Measurements from ENCODE around the gene FOXN3.

Gene FOXN3

DNA sequence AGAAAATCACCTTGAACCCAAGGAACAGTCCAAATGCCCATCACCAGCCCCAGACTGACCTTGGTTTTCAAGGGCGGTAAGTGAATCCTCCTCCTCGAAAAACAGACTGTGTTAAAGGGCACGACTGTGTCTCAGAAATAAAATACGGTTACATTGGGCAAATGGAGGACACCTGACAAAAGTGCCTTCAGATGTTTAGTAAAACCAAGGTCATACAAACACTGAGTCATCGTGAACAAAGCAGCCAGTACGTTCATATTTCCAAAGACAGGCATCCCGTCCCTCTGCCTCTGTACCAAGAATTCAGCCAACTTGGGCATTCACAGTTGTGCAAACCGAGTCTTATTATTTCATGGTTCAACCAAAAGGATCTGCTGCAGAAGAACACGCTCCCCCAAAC, 25.9 kb downstream of the FOXN3 start:
- no peak overlapping the region for H3K4me3 Mint-ChIP-seq
- no peak overlapping the region for H3K27ac Mint-ChIP-seq
- H3K9me3 Mint-ChIP-seq: no peaks in the 10 kb centered on the region
- H3K36me3 Mint-ChIP-seq (ENCODE audit: low read depth): peaks cover 49% of the 10 kb centered on the region
- no peaks in the 10 kb centered on the region for H3K27me3 Mint-ChIP-seq
- peaks cover 72% of the 10 kb centered on the region for H3K4me1 Mint-ChIP-seq (ENCODE audit: low read depth)
- DNase-seq: no peak

DNA sequence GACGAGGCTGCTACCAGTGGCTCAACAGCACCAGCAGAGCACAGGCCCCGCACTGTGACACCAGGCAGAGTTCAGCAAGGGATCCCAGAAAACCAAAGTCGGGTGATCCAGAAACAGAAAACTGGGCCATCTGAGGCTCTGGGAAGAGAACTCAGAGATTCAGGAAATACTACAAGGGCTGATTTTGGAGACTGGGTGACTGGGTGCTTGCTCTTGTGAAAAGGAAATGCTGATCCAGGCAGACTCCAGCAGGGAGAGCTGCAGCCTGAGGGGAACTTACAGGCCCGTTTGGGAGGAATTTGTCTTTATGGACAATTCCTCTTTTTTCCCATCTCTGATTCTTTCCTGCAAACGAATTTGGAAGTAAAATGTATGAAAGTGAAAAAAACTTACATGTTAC, 28.2 kb downstream of the FOXN3 start:
- Mint-ChIP-seq H3K27ac (no peak overlapping the region), H3K4me3 (no peak overlapping the region), H3K9me3 (no peaks in the 10 kb centered on the region), H3K4me1 (ENCODE audit: low read depth) (peaks cover 67% of the 10 kb centered on the region), H3K36me3 (ENCODE audit: low read depth) (peaks cover 59% of the 10 kb centered on the region), H3K27me3 (no peaks in the 10 kb centered on the region)
- no peak for DNase-seq

DNA sequence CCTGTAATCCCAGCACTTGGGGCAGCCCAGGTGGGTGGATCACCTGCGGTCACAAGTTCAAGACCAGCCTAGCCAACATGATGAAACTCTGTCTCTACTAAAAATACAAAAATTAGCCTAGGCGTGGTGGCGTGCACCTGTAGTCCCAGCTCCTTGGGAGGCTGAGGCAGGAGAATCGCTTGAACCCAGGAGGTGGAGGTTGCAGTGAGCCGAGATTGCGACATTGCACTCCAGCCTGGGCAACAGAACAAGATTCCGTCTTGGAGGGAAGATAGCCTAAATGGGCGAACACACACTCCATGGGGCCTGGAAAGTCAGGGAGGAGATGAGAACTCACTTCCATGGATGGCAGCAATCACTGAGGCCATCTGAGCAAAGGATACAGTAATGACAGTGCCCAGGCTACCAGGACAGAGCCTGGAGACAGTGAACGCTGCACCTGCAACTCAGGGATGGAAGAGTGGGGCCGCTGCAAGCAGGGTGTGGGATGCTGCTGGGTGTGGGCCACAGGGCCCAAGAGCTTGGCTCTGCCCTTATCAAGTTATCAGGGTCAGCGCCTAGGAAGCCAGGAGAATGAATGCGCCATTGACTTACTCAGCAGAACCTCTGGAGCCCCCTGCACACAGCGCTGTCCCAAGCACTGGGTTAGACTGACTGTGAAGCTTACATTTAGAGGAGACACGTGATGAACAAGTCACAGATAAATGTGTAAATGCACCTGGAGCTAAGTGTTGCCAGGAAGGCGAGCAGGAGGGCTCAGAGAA, 28.9 kb downstream of the FOXN3 start:
- Mint-ChIP-seq H3K36me3 (ENCODE audit: low read depth) (peaks cover 59% of the 10 kb centered on the region), H3K27ac (peak overlapping the region; percentile 33), H3K4me1 (ENCODE audit: low read depth) (peaks cover 64% of the 10 kb centered on the region), H3K4me3 (no peak overlapping the region), H3K27me3 (no peaks in the 10 kb centered on the region), H3K9me3 (no peaks in the 10 kb centered on the region)
- DNase-seq: peak; percentile 3

DNA sequence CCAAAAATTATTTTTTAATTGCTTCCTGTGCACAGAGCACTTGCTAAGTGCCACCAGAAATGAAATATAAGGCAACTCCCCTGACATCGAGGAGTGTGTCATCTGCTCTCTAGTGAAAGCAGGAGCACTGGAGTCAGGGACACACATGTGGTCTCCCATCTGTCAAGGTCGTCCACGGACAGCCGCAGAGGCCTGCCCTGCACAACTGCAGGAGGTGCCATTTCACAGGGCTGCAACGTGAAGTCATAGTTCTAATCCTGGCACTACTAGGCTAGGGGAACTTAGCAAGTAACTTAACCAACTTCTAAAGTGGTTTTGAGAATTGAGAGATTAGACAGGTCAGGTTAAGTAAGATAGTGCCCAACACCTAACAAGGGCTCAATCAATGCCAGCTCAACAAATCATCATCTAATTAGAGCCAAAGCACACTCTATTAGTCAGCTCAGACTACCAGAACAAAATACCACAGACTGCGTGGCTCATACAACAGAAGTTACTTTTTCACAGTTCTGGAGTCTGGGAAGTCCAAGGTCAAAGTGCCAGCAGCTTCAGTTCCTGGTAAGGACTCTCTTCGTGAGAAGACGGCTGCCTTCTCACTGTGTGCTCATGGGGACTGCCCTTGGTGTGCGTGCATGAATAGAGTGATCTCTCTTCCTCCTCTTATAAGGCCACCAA, 30.7 kb downstream of the FOXN3 start:
- peak overlapping the region; percentile 69 for H3K27ac Mint-ChIP-seq
- H3K4me3 Mint-ChIP-seq: no peak overlapping the region
- peaks cover 2% of the 10 kb centered on the region for H3K9me3 Mint-ChIP-seq
- peaks cover 67% of the 10 kb centered on the region for H3K36me3 Mint-ChIP-seq (ENCODE audit: low read depth)
- no peaks in the 10 kb centered on the region for H3K27me3 Mint-ChIP-seq
- H3K4me1 Mint-ChIP-seq (ENCODE audit: low read depth): peaks cover 65% of the 10 kb centered on the region
- DNase-seq: no peak

DNA sequence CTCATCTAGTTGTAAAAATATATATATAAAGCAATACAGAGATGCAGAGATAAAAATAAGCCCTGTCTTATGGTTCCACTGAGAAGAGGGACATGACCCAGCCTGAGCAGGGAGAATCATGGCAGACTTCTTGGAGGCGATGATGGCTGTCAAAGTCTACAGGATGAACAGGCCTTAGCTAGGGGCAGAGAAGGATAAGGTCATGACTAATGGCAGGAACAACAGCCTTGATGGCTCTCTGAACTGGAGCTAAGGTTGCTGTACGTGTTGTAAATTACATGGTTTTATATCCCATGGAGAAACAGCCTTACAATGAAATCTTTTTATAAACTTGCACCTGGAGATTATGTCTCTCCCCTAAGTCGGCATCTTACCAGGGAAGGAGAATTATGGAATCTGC, 32.4 kb downstream of the FOXN3 start:
- Mint-ChIP-seq H3K27me3 (no peaks in the 10 kb centered on the region), H3K4me3 (no peak overlapping the region), H3K4me1 (ENCODE audit: low read depth) (peaks cover 57% of the 10 kb centered on the region), H3K9me3 (peaks cover 10% of the 10 kb centered on the region), H3K36me3 (ENCODE audit: low read depth) (peaks cover 79% of the 10 kb centered on the region), H3K27ac (no peak overlapping the region)
- DNase-seq: no peak

DNA sequence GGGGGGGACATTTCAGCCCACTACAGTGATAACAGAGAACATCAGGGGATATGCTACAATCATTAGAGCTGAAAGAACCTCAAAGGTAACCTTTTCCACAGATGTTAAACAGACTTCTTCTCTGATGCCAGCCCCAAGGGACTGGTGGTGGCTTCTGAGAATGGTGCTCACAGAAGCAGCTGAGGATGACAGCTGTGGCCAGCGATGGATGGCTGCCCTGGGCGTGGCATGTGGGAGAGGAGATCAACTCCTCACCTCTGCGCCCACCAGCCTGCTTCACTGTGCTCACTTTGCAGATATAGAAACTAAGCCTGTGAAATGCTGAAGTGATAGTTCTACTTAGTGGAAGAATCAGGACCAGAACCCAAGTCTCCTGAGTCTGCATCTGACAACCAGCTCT, 33.0 kb downstream of the FOXN3 start:
- H3K27ac Mint-ChIP-seq: no peak overlapping the region
- peaks cover 10% of the 10 kb centered on the region for H3K9me3 Mint-ChIP-seq
- H3K27me3 Mint-ChIP-seq: no peaks in the 10 kb centered on the region
- no peak for DNase-seq
- peaks cover 77% of the 10 kb centered on the region for H3K36me3 Mint-ChIP-seq (ENCODE audit: low read depth)
- H3K4me1 Mint-ChIP-seq (ENCODE audit: low read depth): peaks cover 54% of the 10 kb centered on the region
- H3K4me3 Mint-ChIP-seq: no peak overlapping the region

DNA sequence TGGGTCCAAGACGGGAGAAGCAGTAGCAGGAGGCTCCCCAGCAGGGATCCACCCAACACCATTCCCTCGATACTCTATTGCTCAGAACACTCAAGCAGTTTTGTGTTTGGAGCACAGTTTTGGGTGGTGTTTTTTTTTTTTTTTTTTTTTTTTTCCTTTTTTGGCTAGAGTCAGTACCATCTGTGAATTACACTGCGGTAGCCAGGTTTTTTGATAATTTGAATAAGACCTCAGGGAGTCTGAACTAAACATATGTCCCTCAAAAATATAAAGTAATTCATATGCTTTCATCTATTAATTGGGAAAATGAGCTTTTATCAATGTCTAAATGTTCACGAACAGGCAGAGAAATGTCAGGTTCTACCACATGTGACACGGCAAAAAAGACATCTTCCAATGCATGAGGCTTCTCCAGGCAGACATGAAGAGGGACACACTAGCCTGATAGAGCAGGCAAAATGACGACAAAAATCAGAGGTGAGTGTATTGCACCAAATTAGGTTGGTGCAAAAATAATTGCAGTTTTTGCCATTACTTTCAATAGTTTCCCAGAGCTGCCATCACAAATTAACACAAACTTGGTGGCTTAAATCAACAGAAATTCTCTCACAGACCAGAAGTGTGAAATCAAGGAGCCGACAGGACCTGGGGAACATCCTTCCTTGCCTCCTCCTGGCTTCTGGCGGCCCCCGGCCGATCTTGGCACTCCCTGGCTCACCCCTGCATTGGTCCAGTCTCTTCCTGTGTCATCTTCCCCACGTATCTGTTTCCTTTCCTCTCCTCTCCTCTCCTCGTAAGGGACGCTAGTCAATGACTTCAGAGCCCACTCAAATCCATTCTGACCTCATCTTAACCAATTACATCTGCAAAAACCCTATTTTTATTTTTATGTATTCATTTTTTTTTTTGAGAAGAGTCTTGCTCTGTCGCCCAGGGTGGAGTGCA, 33.9 kb downstream of the FOXN3 start:
- H3K27ac Mint-ChIP-seq: peak overlapping the region; percentile 58
- peaks cover 77% of the 10 kb centered on the region for H3K36me3 Mint-ChIP-seq (ENCODE audit: low read depth)
- no peak for DNase-seq
- H3K9me3 Mint-ChIP-seq: peaks cover 11% of the 10 kb centered on the region
- no peaks in the 10 kb centered on the region for H3K27me3 Mint-ChIP-seq
- H3K4me3 Mint-ChIP-seq: no peak overlapping the region
- peaks cover 57% of the 10 kb centered on the region for H3K4me1 Mint-ChIP-seq (ENCODE audit: low read depth)

DNA sequence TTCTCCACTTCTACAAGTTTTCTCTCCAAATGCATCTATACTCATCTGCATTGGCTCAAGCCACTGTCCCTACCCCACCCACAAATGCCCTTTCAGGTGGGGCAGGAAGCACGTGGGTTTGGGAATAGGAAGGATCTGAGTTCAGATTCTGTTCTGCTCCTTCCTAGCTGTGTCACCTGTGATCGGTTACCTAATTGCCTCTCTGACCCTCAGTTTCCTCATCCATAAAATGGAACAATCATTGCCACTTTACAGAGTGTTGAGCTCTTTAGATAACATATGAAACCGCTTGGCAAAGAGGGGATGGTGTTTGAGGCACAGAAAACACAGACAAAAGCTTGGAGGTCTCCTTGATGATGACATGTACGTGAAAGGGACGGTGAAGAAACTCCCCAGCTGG, 34.5 kb downstream of the FOXN3 start:
- no peak overlapping the region for H3K4me3 Mint-ChIP-seq
- peaks cover 11% of the 10 kb centered on the region for H3K9me3 Mint-ChIP-seq
- no peaks in the 10 kb centered on the region for H3K27me3 Mint-ChIP-seq
- no peak overlapping the region for H3K27ac Mint-ChIP-seq
- no peak for DNase-seq
- peaks cover 59% of the 10 kb centered on the region for H3K4me1 Mint-ChIP-seq (ENCODE audit: low read depth)
- H3K36me3 Mint-ChIP-seq (ENCODE audit: low read depth): peaks cover 73% of the 10 kb centered on the region

DNA sequence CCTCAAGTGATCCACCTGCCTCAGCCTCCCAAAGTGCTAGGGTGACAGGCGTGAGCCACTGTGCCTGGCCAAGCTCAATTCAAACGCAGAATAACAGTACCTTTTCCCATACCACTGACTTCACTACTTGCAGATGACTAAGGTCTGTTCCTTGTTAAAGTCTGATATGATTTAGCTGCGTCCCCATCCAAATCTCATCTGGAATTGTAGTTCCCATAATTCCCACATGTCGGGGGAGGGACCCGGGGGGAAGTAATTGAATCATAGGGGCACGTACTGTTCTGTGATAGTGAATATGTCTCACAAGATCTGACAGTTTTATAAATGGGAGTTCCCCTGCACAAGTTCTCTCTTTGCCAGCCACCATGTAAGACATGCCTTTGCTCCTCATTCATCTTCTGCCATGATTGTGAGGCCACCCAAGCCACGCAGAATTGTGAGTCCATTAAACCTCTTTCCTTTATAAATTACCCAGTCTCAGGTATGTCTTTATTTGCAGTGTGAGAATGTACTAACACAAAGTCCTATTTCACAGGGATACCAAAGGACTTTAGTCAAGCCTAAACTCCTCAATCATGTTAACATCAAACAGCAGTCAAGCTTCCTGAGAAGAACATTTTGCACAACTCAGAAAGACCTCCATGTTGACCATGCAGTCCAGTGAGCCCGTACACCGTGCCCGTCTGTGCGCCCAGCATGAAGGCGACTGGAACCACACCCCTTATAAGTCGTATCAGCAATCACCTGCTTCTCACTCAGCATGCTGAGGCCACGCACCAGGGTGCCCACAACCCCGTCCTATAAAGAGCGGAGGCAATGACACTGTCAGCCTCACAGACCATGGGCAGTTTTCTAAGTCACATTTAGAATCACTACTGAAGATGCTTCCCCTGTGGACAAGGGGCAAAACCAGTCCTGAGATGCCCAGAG, 36.9 kb downstream of the FOXN3 start:
- Mint-ChIP-seq H3K27me3 (no peaks in the 10 kb centered on the region), H3K27ac (no peak overlapping the region), H3K36me3 (ENCODE audit: low read depth) (peaks cover 64% of the 10 kb centered on the region), H3K4me3 (no peak overlapping the region), H3K9me3 (peaks cover 11% of the 10 kb centered on the region), H3K4me1 (ENCODE audit: low read depth) (peaks cover 50% of the 10 kb centered on the region)
- no peak for DNase-seq

DNA sequence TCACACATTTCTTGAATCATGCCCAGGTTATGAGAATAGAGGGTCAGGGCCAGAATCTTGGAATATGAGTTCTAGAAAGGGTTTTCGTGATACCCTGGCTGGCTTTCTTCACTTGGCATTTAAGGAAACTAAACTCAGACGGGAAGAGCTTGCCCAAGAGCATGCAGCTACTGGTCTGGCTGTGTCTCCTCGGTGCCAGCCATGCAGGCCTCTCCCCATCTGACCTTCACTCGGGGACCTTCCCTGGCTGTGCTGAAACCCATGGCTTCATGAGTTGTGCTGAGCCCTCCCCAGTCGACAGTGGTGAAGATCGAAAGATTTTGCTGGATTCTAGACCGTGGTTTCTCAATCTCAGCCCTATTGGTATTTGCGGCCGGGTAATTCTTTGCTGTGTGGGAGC, 38.0 kb downstream of the FOXN3 start:
- DNase-seq: no peak
- Mint-ChIP-seq H3K4me3 (no peak overlapping the region), H3K27ac (no peak overlapping the region), H3K27me3 (no peaks in the 10 kb centered on the region), H3K36me3 (ENCODE audit: low read depth) (peaks cover 60% of the 10 kb centered on the region), H3K9me3 (peaks cover 16% of the 10 kb centered on the region), H3K4me1 (ENCODE audit: low read depth) (peaks cover 47% of the 10 kb centered on the region)

DNA sequence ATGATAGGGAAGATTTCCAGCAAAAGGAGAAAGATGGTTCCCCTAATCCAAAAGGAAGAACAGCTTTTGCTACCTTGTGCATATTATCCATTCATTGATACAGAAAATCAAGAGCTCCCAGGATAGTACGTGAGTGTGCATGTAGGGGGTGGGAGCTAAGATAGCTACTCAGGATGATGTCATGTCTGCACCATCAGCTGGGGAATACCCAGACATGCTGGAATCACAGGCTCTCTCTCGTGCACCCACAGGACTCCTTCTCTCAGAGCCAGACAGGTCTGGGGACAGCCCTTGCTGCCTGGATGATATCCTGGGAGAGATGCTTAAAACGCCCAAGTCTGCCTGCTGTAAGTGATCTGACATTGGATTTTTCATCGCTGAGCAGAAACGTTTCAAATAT, 38.9 kb downstream of the FOXN3 start:
- H3K36me3 Mint-ChIP-seq (ENCODE audit: low read depth): peaks cover 54% of the 10 kb centered on the region
- H3K4me1 Mint-ChIP-seq (ENCODE audit: low read depth): peaks cover 47% of the 10 kb centered on the region
- peaks cover 16% of the 10 kb centered on the region for H3K9me3 Mint-ChIP-seq
- DNase-seq: peak; percentile 45
- H3K27ac Mint-ChIP-seq: peak overlapping the region; percentile 66
- no peak overlapping the region for H3K4me3 Mint-ChIP-seq
- no peaks in the 10 kb centered on the region for H3K27me3 Mint-ChIP-seq

DNA sequence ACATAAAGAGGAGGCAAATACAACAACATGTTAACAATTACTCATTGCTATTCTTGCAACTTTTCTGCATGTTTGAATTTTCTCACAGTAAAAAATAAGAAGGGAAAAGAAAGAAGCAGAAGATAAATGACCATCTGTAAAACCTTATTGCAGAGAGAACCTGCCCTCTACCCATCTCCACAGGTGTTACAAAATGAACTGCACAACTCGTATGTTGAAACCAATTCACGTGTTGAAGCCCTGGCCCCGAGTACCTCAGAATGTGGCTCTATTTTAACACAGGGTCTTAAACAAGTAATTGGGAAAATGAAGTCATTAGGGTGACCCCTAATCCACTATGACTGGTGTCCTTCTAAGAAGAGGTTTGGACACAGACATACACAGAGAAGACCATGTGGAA, 39.5 kb downstream of the FOXN3 start:
- Mint-ChIP-seq H3K27ac (no peak overlapping the region), H3K27me3 (no peaks in the 10 kb centered on the region), H3K36me3 (ENCODE audit: low read depth) (peaks cover 56% of the 10 kb centered on the region), H3K4me1 (ENCODE audit: low read depth) (peaks cover 49% of the 10 kb centered on the region), H3K9me3 (peaks cover 14% of the 10 kb centered on the region), H3K4me3 (no peak overlapping the region)
- no peak for DNase-seq

DNA sequence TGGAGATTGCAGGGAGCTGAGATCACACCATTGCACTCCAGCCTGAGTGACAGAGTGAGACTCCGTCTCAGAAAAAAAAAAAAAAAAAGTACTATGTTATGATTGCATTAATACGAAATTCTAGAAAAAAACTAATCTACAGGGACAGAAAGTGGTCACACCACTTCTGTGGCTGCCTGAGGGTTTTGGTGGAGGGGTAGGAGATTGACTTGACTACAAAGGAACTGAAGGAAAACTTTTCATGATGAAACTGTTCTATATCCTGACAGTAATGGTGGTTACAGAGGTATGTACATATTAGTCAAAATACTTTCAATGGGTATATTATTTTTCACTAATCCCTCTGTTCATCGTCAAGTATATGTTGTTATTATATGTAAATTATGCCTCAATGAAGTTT, 42.1 kb downstream of the FOXN3 start:
- H3K4me3 Mint-ChIP-seq: no peak overlapping the region
- peaks cover 66% of the 10 kb centered on the region for H3K4me1 Mint-ChIP-seq (ENCODE audit: low read depth)
- peaks cover 9% of the 10 kb centered on the region for H3K9me3 Mint-ChIP-seq
- H3K36me3 Mint-ChIP-seq (ENCODE audit: low read depth): peaks cover 51% of the 10 kb centered on the region
- no peaks in the 10 kb centered on the region for H3K27me3 Mint-ChIP-seq
- H3K27ac Mint-ChIP-seq: no peak overlapping the region
- DNase-seq: no peak

DNA sequence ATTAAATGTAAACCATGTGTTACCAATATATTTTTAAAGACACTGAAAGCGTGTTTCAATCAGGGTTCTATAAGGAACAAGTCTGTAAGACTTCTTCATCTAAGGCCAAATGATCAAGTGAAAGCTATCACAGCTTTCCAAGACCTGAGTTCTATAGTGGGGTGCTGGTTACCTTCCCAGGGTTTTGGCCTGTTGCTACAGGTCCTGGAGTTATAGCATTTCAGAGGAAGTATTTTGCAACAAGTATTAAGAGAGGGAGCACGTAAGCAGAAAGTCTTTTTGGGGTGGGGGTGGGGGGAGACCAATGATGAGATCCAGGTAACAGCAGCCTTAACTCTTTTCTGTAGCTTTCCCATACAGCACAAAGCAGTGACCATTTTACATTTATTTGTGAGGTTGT, 43.8 kb downstream of the FOXN3 start:
- no peak for DNase-seq
- Mint-ChIP-seq H3K4me3 (no peak overlapping the region), H3K9me3 (peaks cover 15% of the 10 kb centered on the region), H3K27me3 (no peaks in the 10 kb centered on the region), H3K4me1 (ENCODE audit: low read depth) (peaks cover 68% of the 10 kb centered on the region), H3K27ac (no peak overlapping the region), H3K36me3 (ENCODE audit: low read depth) (peaks cover 51% of the 10 kb centered on the region)

Measured in activated T-cell treated with anti-CD3 and anti-CD28 coated beads, Interleukin-2, amount 50 U/mL, for 24 hours (primary cell).